Activated naive CD8-positive, alpha-beta T cell treated with anti-CD3 and anti-CD28 coated beads for 36 hours (primary cell): ENCODE measurements around the gene FGF5. TPM values are rescaled to one million over a fixed set of nuclear protein-coding genes. Genes with fewer than 3 reads are reported as not detected.
"Not testable (repeated sequence)": the region's sequence is repeated elsewhere in the genome, so short reads cannot be mapped to it uniquely, and the experiment has no call there.

Experiments
- DNase-seq: peaks from one replicate; pipeline ENCODE4 v3.0.0; 2021
- H3K27ac Mint-ChIP-seq: one replicate; pipeline ENCODE4 v1.8.0; 2022; ENCODE audit warnings: mild to moderate bottlenecking, moderate library complexity, mixed read lengths
- H3K27me3 Mint-ChIP-seq: one replicate; pipeline ENCODE4 v1.8.0; 2022; ENCODE audit warnings: mild to moderate bottlenecking, mixed read lengths
- H3K36me3 Mint-ChIP-seq: one replicate; pipeline ENCODE4 v1.8.0; 2021; ENCODE audit warnings: mild to moderate bottlenecking, mixed read lengths
- H3K4me1 Mint-ChIP-seq: one replicate; pipeline ENCODE4 v1.8.0; 2021; ENCODE audit warnings: mixed read lengths
- H3K4me3 Mint-ChIP-seq: one replicate; pipeline ENCODE4 v1.8.0; 2022; ENCODE audit warnings: mild to moderate bottlenecking, moderate library complexity, mixed read lengths
- H3K9me3 Mint-ChIP-seq: one replicate; pipeline ENCODE4 v1.8.0; 2022; ENCODE audit warnings: mixed read lengths
- total RNA-seq, 2 experiments: library from RNA; stranded (reverse); gene quantifications; one replicate each; pipeline ENCODE4 v1.2.3, GENCODE V29; 2021

The FGF5 gene
- total RNA-seq, 2 experiments from 2014 or later: not detected

- no peak overlapping the region for H3K4me3 Mint-ChIP-seq
- no peaks in the 10 kb centered on the region for H3K4me1 Mint-ChIP-seq
- H3K36me3 Mint-ChIP-seq: no peaks in the 10 kb centered on the region
- no peaks in the 10 kb centered on the region for H3K9me3 Mint-ChIP-seq
- H3K27ac Mint-ChIP-seq: no peak overlapping the region
- H3K27me3 Mint-ChIP-seq: peaks cover 10% of the 10 kb centered on the region
- DNase-seq: no peak
Observed at GRCh38 chr4:80240976-80241375, 25.5 kb upstream of the FGF5 start.

DNA sequence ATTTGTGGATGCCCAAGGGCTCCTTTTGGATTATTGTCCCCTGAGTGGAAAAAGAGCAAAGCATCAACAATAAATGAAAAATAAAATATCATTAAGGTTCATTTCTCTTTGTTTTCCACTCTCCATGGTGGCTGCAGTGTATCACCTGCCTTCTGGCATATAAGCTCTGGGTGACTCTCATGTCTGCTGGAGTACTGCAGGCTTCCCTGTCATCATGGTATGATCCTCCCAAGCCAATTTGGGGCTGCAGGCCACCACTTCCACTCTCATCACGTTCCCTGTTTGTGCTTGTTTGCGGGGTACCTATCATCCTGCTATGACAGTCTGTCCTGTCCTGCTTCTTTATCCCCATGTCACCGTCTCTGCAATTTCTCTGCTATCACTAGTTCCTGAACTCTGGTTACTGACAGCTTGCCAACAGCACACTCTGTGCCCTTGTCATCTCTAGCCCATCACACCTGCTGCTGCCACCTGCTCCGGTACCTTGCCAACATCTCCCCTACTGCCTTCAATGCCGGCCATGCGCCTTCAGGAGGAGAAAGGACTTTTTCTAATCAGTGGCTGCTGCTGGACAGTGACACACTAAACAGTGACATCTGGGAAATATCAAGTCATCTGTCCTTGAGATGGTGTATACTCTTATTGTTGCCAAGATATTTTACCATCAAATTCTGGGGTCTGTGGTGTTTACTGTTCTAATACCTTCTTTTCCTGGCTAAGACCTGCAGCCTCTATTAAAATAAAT lies 23.0 kb upstream of the FGF5 start:
- Mint-ChIP-seq H3K4me3 (no peak overlapping the region), H3K36me3 (no peaks in the 10 kb centered on the region), H3K27me3 (peaks cover 15% of the 10 kb centered on the region)

DNA sequence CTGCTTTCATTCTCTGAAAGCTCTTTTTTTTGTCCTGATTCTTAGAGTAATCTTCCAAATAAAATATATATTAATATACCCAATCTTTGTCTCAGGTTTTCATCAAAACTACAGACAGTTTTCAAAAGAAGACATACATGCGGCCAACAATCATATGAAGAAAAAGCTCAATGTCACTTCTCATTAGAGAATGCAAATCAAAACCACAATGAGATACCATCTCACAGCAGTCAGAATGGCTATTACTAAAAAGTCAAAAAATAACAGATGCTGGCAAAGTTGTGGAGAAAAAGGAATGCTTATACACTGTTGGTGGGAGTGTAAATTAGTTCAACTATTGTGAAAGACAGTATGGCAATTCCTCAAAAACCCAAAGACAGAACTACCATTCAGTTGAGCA lies 19.0 kb upstream of the FGF5 start:
- not testable (repeated sequence) for H3K9me3 Mint-ChIP-seq, H3K4me3 Mint-ChIP-seq, DNase-seq, H3K27ac Mint-ChIP-seq, H3K4me1 Mint-ChIP-seq, H3K36me3 Mint-ChIP-seq
- H3K27me3 Mint-ChIP-seq: peaks cover 20% of the 10 kb centered on the region

More for the DNA sequence above, 23.0 kb upstream of the FGF5 start:
- Mint-ChIP-seq H3K4me1 (no peaks in the 10 kb centered on the region), H3K9me3 (no peaks in the 10 kb centered on the region), H3K27ac (no peak overlapping the region)
- no peak for DNase-seq

DNA sequence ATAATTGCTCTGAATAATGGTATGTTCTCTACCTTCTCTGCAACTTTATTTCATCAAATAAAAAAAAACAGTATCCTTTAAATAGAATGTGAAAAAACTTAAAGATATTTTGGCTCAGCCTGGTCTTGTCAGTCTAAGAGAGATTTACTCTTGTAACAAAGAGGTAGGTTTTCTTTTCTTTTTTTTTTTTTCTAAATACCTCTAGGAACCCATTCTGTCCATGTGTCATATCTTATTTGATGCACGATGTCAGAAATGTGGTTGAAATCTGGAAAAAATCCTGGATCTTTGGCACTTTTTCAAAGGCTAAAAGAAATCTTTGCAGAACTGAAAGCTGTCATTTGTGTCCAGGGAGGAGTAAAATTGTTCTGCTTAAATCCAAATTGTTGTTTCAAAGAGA lies 17.3 kb upstream of the FGF5 start:
- Mint-ChIP-seq H3K36me3 (no peaks in the 10 kb centered on the region), H3K9me3 (no peaks in the 10 kb centered on the region), H3K27ac (no peak overlapping the region), H3K27me3 (peaks cover 13% of the 10 kb centered on the region), H3K4me3 (no peak overlapping the region), H3K4me1 (no peaks in the 10 kb centered on the region)
- DNase-seq: no peak

GRCh38 chr4:80252427-80252826 lies 14.0 kb upstream of the FGF5 start:
- Mint-ChIP-seq H3K4me1 (no peaks in the 10 kb centered on the region), H3K4me3 (no peak overlapping the region), H3K27ac (no peak overlapping the region), H3K9me3 (no peaks in the 10 kb centered on the region), H3K36me3 (no peaks in the 10 kb centered on the region), H3K27me3 (peaks cover 28% of the 10 kb centered on the region)
- no peak for DNase-seq

GRCh38 chr4:80252953-80253352 lies 13.5 kb upstream of the FGF5 start:
- no peak overlapping the region for H3K4me3 Mint-ChIP-seq
- no peaks in the 10 kb centered on the region for H3K4me1 Mint-ChIP-seq
- DNase-seq: no peak
- H3K36me3 Mint-ChIP-seq: no peaks in the 10 kb centered on the region
- H3K27me3 Mint-ChIP-seq: peaks cover 27% of the 10 kb centered on the region
- H3K9me3 Mint-ChIP-seq: no peaks in the 10 kb centered on the region
- H3K27ac Mint-ChIP-seq: no peak overlapping the region

DNA sequence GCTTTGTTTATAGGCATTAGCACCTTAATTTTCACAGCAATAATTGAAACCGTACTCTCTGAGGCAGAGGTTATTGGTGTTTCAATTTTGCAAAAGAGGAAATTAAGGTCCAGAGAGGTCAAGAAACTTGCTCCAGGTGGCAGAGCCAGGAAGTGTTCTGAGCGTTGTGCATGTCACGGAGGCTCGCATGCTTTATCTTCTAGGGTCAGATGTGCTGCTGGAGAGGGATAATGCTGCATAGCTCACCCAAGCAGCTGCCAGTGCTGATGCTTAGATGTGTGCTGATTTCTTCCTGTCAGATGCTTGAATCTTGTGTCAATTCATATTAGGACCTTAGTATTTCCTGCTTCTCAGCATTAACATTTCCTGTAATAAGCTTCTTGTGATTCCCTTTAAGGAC lies 13.0 kb upstream of the FGF5 start:
- H3K9me3 Mint-ChIP-seq: no peaks in the 10 kb centered on the region
- no peaks in the 10 kb centered on the region for H3K4me1 Mint-ChIP-seq
- H3K4me3 Mint-ChIP-seq: no peak overlapping the region
- no peak for DNase-seq
- peaks cover 26% of the 10 kb centered on the region for H3K27me3 Mint-ChIP-seq
- H3K36me3 Mint-ChIP-seq: no peaks in the 10 kb centered on the region
- no peak overlapping the region for H3K27ac Mint-ChIP-seq

DNA sequence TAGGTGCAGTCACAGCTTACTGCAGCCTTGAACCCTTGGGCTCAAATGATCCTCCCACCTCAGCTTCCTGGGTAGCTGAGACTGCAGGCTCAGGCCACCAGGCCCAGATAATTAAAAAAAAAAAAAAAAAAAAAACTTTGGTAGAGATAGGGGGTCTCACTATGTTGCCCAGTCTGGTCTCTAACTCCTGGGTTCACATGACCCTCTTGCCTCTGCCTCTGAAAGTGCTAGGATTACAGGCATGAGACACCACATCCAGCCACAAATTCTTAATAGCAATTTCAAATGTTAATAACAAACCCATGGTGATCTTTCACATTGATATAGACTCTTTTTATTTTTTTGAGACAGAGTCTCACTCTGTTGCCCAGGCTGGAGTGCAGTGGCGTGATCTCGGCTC lies 12.3 kb upstream of the FGF5 start:
- H3K27ac Mint-ChIP-seq: no peak overlapping the region

DNA sequence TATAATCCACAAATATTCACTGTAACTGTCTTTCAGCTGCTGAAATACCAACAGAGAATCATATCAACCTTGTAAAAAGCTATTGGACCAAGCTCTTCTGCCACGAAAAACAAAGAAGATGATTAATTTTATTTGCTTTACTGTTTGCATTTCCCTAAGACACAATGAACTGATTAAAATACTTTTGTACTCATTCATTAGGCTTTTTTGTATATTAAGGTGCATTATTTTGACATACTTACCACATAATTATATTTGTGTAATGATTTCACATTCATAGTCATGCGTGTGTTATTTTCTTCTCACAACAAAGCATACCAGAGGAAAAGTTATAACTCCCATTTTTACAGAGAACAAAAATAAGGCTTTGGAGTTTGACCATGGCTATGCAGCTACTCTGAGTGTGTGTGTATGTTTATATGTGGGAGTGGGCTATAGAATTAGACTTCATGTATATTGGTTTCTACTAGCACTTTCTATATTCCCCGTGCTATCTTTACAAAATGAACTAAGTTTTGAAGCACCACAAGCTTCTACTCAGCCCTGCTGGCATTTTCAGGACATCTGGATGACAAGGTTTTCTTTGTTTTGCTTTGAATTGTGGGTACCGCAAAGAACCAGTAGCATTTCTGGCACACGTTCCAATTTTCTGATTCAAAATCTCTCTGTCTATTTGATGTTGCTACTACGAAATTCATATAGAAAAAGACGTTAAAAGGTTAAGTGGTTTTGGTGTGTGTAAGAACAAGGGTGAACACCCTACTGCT lies 11.0 kb upstream of the FGF5 start:
- Mint-ChIP-seq H3K4me1 (no peaks in the 10 kb centered on the region), H3K27me3 (peaks cover 24% of the 10 kb centered on the region), H3K27ac (no peak overlapping the region), H3K9me3 (no peaks in the 10 kb centered on the region), H3K36me3 (no peaks in the 10 kb centered on the region), H3K4me3 (no peak overlapping the region)
- no peak for DNase-seq

More for the DNA sequence above, 12.3 kb upstream of the FGF5 start:
- no peak overlapping the region for H3K4me3 Mint-ChIP-seq
- no peaks in the 10 kb centered on the region for H3K4me1 Mint-ChIP-seq
- no peak for DNase-seq
- H3K27me3 Mint-ChIP-seq: peaks cover 28% of the 10 kb centered on the region
- H3K36me3 Mint-ChIP-seq: no peaks in the 10 kb centered on the region
- H3K9me3 Mint-ChIP-seq: no peaks in the 10 kb centered on the region

DNA sequence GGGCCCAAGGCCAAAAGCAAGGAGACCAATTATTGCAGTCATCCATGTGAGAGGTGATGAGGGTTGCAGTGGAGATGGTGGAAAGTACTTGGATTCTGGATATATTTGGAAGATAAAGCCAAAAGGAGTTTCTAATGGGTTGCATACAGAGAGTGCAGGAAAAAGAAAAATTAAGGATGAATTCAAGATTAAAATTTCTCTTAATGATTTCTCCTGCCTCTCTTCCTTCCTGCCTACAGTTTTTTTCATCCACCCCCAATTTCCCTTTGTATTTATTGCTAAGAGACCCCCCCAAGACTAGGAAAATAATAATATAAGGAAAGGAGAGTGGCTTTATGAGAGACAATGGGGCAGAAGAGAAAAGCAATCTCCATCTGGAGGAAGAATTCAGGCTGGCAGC lies 8.6 kb upstream of the FGF5 start:
- H3K27ac Mint-ChIP-seq: no peak overlapping the region
- H3K36me3 Mint-ChIP-seq: no peaks in the 10 kb centered on the region
- no peaks in the 10 kb centered on the region for H3K9me3 Mint-ChIP-seq
- DNase-seq: no peak
- no peaks in the 10 kb centered on the region for H3K4me1 Mint-ChIP-seq
- H3K27me3 Mint-ChIP-seq: peaks cover 42% of the 10 kb centered on the region
- H3K4me3 Mint-ChIP-seq: no peak overlapping the region

DNA sequence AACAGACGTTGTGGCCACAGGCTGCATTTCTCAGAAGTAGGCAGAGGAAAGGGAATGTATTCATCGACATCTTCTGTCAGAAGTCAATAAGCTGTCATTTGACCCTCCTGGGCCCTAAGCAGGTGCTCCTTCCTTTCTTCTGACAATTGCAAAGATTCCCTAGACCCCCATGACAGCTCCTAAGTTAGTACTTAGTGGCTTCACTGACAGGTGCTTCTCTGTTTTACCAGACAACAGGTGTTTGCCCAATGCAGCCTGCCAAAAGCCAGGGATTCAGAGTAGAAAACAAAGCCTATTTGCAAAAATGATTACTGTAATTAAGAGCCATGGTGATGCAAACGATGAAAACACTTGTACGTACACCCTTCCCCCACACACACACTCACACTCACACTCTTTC lies 7.5 kb upstream of the FGF5 start:
- Mint-ChIP-seq H3K27ac (no peak overlapping the region), H3K27me3 (peaks cover 54% of the 10 kb centered on the region), H3K4me3 (no peak overlapping the region), H3K4me1 (peaks cover under 1% of the 10 kb centered on the region), H3K36me3 (no peaks in the 10 kb centered on the region), H3K9me3 (no peaks in the 10 kb centered on the region)
- DNase-seq: no peak

GRCh38 chr4:80259817-80260216 lies 6.6 kb upstream of the FGF5 start:
- Mint-ChIP-seq H3K4me3 (no peak overlapping the region), H3K36me3 (no peaks in the 10 kb centered on the region), H3K27ac (no peak overlapping the region), H3K27me3 (peaks cover 56% of the 10 kb centered on the region), H3K4me1 (peaks cover 7% of the 10 kb centered on the region), H3K9me3 (no peaks in the 10 kb centered on the region)
- no peak for DNase-seq

DNA sequence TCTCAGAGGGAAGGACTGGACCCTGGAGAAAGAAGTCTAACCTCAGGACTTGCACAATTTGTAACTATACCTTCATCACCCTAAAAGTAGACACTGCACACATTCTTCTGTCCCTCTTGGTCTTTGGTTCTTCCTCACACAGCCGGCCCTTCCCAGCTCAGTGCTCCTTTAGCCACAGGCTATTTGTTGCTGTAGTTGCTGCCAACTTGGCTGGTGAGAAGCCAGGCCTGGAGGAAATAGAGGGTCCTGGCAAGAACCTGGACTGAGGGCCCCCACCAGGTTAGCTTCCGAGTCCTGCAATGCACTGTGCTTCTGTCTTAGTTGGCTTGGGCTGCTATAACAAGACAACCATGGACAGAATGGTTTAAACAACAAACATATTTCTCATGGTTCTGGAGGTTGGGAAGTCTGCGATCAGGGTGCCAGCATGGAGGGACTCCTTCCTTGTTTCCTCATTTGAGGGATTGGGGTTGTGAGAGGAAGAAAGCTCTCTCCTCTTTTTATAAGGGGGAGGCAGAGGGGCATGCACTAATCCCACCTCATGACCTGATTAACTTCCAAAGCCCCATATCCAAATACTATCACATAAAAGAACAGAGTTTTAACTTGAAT lies 4.4 kb upstream of the FGF5 start:
- Mint-ChIP-seq H3K27ac (no peak overlapping the region), H3K4me1 (peaks cover 27% of the 10 kb centered on the region), H3K4me3 (no peak overlapping the region), H3K9me3 (no peaks in the 10 kb centered on the region), H3K27me3 (peaks cover 69% of the 10 kb centered on the region), H3K36me3 (no peaks in the 10 kb centered on the region)
- DNase-seq: no peak

DNA sequence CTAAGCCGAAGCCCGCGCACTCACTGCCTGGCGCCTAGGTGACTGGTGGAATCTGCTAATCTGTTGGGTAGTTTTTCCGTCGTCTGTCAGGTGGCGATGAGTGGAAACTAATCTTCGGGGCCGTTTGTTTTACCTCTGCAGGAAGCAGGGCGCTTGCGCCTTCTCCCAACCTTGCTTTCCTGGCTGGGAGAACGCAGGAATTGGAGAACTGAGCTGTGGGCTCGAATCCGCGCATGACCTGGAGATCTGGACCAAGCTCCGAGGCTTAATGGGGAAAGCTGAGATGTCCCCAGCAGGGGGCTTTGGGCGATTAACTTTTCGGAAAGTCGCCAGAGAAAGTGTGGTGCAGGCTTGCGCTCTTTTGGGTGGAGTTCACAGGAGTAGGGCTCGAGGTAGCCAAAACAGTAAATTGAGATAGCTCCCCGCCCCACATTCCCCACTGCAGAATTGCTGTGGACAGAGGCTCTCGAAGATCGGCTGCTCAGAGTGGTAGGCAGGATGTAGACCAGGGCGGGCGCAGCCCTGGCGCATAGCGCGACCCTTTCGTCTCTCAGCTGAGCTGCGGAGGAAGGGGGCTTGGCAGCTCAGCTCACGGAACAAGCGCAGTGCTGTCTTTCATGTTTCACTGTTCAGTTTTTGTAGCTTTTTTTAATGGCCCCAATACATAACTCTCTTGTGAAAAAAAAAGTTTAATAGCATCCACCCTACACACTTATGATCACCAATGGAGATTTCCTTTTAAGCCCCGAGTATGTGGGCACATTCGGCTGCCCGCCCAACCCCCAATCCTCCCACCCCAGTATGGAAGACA lies 2.7 kb upstream of the FGF5 start:
- Mint-ChIP-seq H3K4me3 (no peak overlapping the region), H3K27ac (no peak overlapping the region), H3K36me3 (no peaks in the 10 kb centered on the region), H3K4me1 (peaks cover 35% of the 10 kb centered on the region), H3K27me3 (peaks cover 78% of the 10 kb centered on the region), H3K9me3 (no peaks in the 10 kb centered on the region)
- no peak for DNase-seq

DNA sequence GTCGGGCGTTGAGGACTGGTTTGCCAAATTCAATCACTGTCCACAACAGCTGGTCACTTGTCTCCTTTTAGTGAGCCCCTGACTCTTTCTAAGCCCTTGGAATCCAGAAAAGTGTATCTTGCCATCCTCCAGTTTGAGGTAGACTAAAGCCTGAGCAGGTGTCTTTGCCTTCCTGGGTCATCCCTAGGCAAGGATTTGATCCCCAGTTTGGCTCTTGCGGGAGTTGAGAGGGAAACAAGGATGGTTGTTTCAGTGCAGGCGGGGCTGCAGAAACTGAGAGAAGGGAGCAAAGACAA lies 2.2 kb upstream of the FGF5 start:
- H3K27me3 Mint-ChIP-seq: peaks cover 82% of the 10 kb centered on the region
- no peaks in the 10 kb centered on the region for H3K36me3 Mint-ChIP-seq
- no peak overlapping the region for H3K27ac Mint-ChIP-seq
- H3K9me3 Mint-ChIP-seq: no peaks in the 10 kb centered on the region
- no peak for DNase-seq
- peaks cover 35% of the 10 kb centered on the region for H3K4me1 Mint-ChIP-seq
- no peak overlapping the region for H3K4me3 Mint-ChIP-seq
